ENCODE data around the gene ZNF785. TPM values are rescaled to one million over a fixed set of nuclear protein-coding genes. Genes with fewer than 3 reads are reported as not detected.

ZNF785 gene
- total RNA-seq, 4 donors from 2014 or later = 9.5 to 19.2 (median 10.4) TPM

DNA sequence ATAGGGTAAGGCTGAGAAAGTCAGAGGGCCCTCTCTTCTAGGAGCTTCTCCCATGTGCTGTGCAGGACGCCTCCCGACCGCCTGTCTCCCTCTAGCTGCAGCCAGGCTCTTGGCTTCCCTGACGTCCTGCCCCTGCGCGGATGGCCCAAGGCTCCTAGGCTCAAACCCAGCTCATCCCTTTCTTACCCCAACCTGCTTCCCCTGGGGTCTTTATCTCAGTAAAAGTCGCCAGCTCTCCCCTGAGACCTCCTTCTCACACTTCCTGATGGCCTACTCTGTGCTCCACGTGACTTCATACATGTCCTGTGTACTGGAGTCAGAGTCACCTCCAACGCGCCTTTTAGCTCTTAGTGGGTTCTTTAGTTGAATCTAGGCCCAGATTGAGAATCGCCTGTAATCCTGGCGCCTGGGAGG, 49.7 kb downstream of the ZNF785 start:
- intact Hi-C loops (cut with DNase I; ENCODE audit: low total_unique reads) = no loop called here
- 24 to 25% methylated on average over 12 of the region's 12 CpGs for WGBS, 2 donors
- DNase-seq (ENCODE audit: low spot score in 2 of 2) = peak; percentile 73 to 95
- TF ChIP-seq POLR2A (IDR thresholded peaks at IDR 0.05) = no peak
- TF ChIP-seq, protein P1, sequence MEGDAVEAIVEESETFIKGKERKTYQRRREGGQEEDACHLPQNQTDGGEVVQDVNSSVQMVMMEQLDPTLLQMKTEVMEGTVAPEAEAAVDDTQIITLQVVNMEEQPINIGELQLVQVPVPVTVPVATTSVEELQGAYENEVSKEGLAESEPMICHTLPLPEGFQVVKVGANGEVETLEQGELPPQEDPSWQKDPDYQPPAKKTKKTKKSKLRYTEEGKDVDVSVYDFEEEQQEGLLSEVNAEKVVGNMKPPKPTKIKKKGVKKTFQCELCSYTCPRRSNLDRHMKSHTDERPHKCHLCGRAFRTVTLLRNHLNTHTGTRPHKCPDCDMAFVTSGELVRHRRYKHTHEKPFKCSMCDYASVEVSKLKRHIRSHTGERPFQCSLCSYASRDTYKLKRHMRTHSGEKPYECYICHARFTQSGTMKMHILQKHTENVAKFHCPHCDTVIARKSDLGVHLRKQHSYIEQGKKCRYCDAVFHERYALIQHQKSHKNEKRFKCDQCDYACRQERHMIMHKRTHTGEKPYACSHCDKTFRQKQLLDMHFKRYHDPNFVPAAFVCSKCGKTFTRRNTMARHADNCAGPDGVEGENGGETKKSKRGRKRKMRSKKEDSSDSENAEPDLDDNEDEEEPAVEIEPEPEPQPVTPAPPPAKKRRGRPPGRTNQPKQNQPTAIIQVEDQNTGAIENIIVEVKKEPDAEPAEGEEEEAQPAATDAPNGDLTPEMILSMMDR (IDR thresholded peaks at IDR 0.05) = no peak
- H3K4me3 ChIP-seq (ENCODE audit: low read depth, poor library complexity, severe bottlenecking) = no peak overlapping the region

- intact Hi-C loops (cut with DNase I; ENCODE audit: low total_unique reads) = no loop called here
- 2% methylated on average over 18 of the region's 18 CpGs for WGBS, 2 donors
- TF ChIP-seq POLR2A (IDR thresholded peaks at IDR 0.05) = no peak
- TF ChIP-seq, protein P1 (IDR thresholded peaks at IDR 0.05) = no peak
- no peak for DNase-seq (ENCODE audit: low spot score in 2 of 2)
- peak overlapping the region; percentile 56 for H3K4me3 ChIP-seq (ENCODE audit: low read depth, poor library complexity, severe bottlenecking)
Measured at GRCh38 chr16:30535106-30535776, 50.3 kb downstream of the ZNF785 start.

- DNase-seq (ENCODE audit: low spot score in 2 of 2) = peak; percentile 91 to 99
- TF ChIP-seq POLR2A (IDR thresholded peaks at IDR 0.05) = no peak
- TF ChIP-seq, protein P1 (IDR thresholded peaks at IDR 0.05) = no peak
- H3K4me3 ChIP-seq (ENCODE audit: low read depth, poor library complexity, severe bottlenecking) = peak within 1 kb of the TSS; percentile 56
- intact Hi-C loops (cut with DNase I; ENCODE audit: low total_unique reads) = no loop called here
- 0% methylated on average over 20 to 44 of the region's 70 CpGs for WGBS, 2 donors
Measured at GRCh38 chr16:30534368-30535105, 51.0 kb downstream of the ZNF785 start, which contains the start of gene ZNF747. TSS of gene ZNF747 (minus strand) at chr16:30534858. CDS start at chr16:30534679, 179 bp downstream.

DNA sequence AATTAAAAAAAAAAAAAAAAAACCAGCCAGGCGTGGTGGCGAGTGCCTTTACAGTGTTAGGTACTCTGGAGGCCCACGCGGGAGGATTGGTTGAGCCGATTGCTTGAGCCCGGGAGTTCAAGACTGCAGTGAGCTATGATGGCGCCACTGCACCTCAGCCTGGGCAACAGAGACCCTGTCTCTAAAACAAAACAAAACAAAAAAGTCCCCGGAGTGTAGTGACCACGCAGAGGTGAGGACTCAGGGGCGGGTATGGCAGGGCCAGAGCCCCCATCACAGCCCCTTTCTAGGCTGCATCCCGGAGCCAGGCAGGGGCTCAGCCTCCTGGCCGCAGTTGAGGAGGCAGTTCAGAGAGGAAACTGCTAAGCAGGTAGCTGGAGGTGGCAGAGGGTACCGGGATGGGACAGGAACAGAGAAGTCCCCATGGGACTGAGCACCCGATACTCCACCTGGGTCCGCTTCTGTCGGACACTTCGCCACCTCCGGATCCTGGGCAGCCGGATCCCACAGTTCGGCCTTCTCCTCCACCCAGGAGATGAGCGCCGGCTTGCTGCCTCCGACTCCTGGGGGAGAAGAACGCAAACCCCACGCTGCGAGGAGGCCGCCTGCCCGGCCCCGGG, 51.6 kb downstream of the ZNF785 start:
- peak overlapping the region; percentile 56 for H3K4me3 ChIP-seq (ENCODE audit: low read depth, poor library complexity, severe bottlenecking)
- TF ChIP-seq POLR2A (IDR thresholded peaks at IDR 0.05) = no peak
- intact Hi-C loops (cut with DNase I; ENCODE audit: low total_unique reads) = no loop called here
- WGBS, 2 donors = 18 to 19% methylated on average over 19 to 22 of the region's 29 CpGs
- no peak for DNase-seq (ENCODE audit: low spot score in 2 of 2)

- intact Hi-C loops (cut with DNase I; ENCODE audit: low total_unique reads) = no loop called here
- DNase-seq (ENCODE audit: low spot score in 2 of 2) = no peak
- 53 to 66% methylated on average over 11 of the region's 11 CpGs for WGBS, 2 donors
- TF ChIP-seq POLR2A (IDR thresholded peaks at IDR 0.05) = no peak
- TF ChIP-seq, protein P1 (IDR thresholded peaks at IDR 0.05) = no peak
- no peak overlapping the region for H3K4me3 ChIP-seq (ENCODE audit: low read depth, poor library complexity, severe bottlenecking)
Measured at GRCh38 chr16:30533146-30533522, 52.4 kb downstream of the ZNF785 start.

All from lower leg skin (tissue), 4 donors.